Measurements from ENCODE around the gene AFAP1. TPM values are rescaled to one million over a fixed set of nuclear protein-coding genes. Genes with fewer than 3 reads are reported as not detected.

Gene AFAP1
- total and polyA plus RNA-seq, 2 of the 4 experiments (the other 2 are of a cell fraction): 48.2 to 80.9 TPM

Other genes starting within 250 kb of the AFAP1 start
- gene ABLIM2, start 219.0 kb upstream of the AFAP1 start, total RNA-seq (2012; rRNA removed): under 0.01 TPM in 2 replicates
- gene ABLIM2, start 219.0 kb upstream of the AFAP1 start, polyA plus RNA-seq (2012; rRNA removed): 0.07 and 0.10 TPM in 2 replicates

Measured in IMR-90 (cell line).